Endothelial cell of umbilical vein (primary cell): ENCODE results near the gene NLRP11.

Experiments
- EZH2 ChIP-seq: IDR thresholded peaks from 2 replicates; pipeline ENCODE4 v1.6.1; 2012; ENCODE audit warnings: borderline replicate concordance, low read depth, mild to moderate bottlenecking, moderate library complexity, low read length, inconsistent platforms; ENCODE audit not compliant: severe bottlenecking
- MAX ChIP-seq: IDR thresholded peaks from 2 replicates; pipeline ENCODE4 v1.6.1; 2011; ENCODE audit not compliant: insufficient read depth, insufficient read length
- POLR2A ChIP-seq: IDR thresholded peaks from 2 replicates; pipeline ENCODE4 v1.6.1; 2012; ENCODE audit warnings: low read depth, mild to moderate bottlenecking, control low read depth, low read length
- POLR2AphosphoS5 ChIP-seq: IDR thresholded peaks from 2 replicates; pipeline ENCODE4 v1.6.1; 2012; ENCODE audit warnings: low read depth, mild to moderate bottlenecking, control low read depth, low read length, moderate library complexity; ENCODE audit not compliant: insufficient read depth
- TF ChIP-seq, protein P1 (sequence below), 2 donors: IDR thresholded peaks; 1 replicate in 1 of 2; 2 replicates in 1 of 2; pipeline ENCODE4 v1.5.1; 2011; ENCODE audit warnings: low read length in 2 of 2, mild to moderate bottlenecking in 2 of 2, moderate library complexity in 2 of 2, control low read depth in 1 of 2, inconsistent platforms in 1 of 2, low read depth in 1 of 2; ENCODE audit not compliant: insufficient read depth in 1 of 2; ENCODE audit errors: extremely low read depth in 1 of 2

- TF ChIP-seq, protein P1, sequence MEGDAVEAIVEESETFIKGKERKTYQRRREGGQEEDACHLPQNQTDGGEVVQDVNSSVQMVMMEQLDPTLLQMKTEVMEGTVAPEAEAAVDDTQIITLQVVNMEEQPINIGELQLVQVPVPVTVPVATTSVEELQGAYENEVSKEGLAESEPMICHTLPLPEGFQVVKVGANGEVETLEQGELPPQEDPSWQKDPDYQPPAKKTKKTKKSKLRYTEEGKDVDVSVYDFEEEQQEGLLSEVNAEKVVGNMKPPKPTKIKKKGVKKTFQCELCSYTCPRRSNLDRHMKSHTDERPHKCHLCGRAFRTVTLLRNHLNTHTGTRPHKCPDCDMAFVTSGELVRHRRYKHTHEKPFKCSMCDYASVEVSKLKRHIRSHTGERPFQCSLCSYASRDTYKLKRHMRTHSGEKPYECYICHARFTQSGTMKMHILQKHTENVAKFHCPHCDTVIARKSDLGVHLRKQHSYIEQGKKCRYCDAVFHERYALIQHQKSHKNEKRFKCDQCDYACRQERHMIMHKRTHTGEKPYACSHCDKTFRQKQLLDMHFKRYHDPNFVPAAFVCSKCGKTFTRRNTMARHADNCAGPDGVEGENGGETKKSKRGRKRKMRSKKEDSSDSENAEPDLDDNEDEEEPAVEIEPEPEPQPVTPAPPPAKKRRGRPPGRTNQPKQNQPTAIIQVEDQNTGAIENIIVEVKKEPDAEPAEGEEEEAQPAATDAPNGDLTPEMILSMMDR (IDR thresholded peaks at IDR 0.05; ENCODE audit: extremely low read depth in 1 of 2, insufficient read depth in 1 of 2, low read depth in 1 of 2, low read length in 2 of 2) = no peak
- TF ChIP-seq POLR2A (no peak), MAX (no peak), EZH2 (no peak), POLR2AphosphoS5 (no peak)
These were observed 20.5 kb downstream of the NLRP11 start for GRCh38 chr19:55811340-55811739.
